K562 (cell line): ENCODE data around the gene MATR3. TPM values are rescaled to one million over a fixed set of nuclear protein-coding genes. Genes with fewer than 3 reads are reported as not detected.

Experiments
- ATAC-seq: fragments of 200-7000 bp; cut with Tn5 transposase; 3 replicates; pipeline ENCODE4 v1.9.1; 2020; ENCODE audit warnings: moderate library complexity
- BruUV-seq: library from RNA; stranded (reverse); fragments of 400-500 nt; replicated peaks from 2 replicates; lab custom pipeline; 2021; lab: Mats Ljungman, UMichigan
- CTCF ChIA-PET: fragments of 300-600 bp; formaldehyde crosslinking; extraction: SDS; loops from one replicate; lab custom pipeline; 2021; ENCODE audit warnings: low intra/inter-chr PET ratio; lab: Yijun Ruan, JAX
- POLR2A ChIA-PET: fragments of 300-600, 350-650 bp; sonication (Branson Sonifier 250); formaldehyde crosslinking; extraction: SDS; loops from one replicate; lab custom pipeline; 2021; ENCODE audit warnings: antibody characterized with exemption, inconsistent platforms; lab: Yijun Ruan, JAX
- DNase-seq, 4 experiments: peaks; one replicate each; pipeline versions ENCODE4 v3.0.0 to v3.0.0-alpha.2; 2011 to 2018; ENCODE audit warnings: low spot score in 3 of 4, mixed read lengths in 3 of 4; ENCODE audit errors: extremely low read depth in 1 of 4
- FAIRE-seq: peaks from 2 replicates; lab custom pipeline; 2011; peaks lifted over from hg19 to GRCh38; lab: Jason Lieb, UNC
- H2AFZ ChIP-seq: 2 replicates; pipeline ENCODE4 v1.6.0; 2011; ENCODE audit warnings: low read depth, low read length, control low read depth, inconsistent platforms
- H3K27ac ChIP-seq: fragments of 200-600 bp; 3 replicates; pipeline ENCODE4 v1.8.0; 2011; ENCODE audit warnings: low read depth, mild to moderate bottlenecking, control low read depth, inconsistent platforms, low read length, moderate library complexity, mixed read lengths; ENCODE audit errors: extremely low read depth
- H3K27me3 ChIP-seq, 2 experiments: fragments of 300-600 bp in 1 of 2; 2 replicates in 1 of 2; 3 replicates in 1 of 2; pipeline versions ENCODE4 v1.6.0 to v1.8.0; 2011; ENCODE audit warnings: inconsistent platforms in 2 of 2, low read length in 2 of 2, mild to moderate bottlenecking in 1 of 2, mixed read lengths in 1 of 2, moderate library complexity in 1 of 2; ENCODE audit not compliant: control insufficient read depth in 2 of 2, insufficient read depth in 2 of 2
- H3K36me3 ChIP-seq: fragments of 300-600 bp; 3 replicates; pipeline ENCODE4 v1.8.0; 2011; ENCODE audit warnings: mild to moderate bottlenecking, low read length, inconsistent platforms; ENCODE audit not compliant: control insufficient read depth, insufficient read depth
- H3K4me1 ChIP-seq, 2 experiments: fragments of 200-600 bp in 1 of 2; replicated peaks in 1 of 2; 2 replicates in 1 of 2; 3 replicates in 1 of 2; pipeline versions ENCODE4 v1.5.1 to v1.8.0; 2011; ENCODE audit warnings: inconsistent platforms in 2 of 2, low read length in 2 of 2, mild to moderate bottlenecking in 1 of 2, mixed read lengths in 1 of 2, moderate library complexity in 1 of 2; ENCODE audit not compliant: control insufficient read depth in 2 of 2, insufficient read depth in 2 of 2
- H3K4me2 ChIP-seq: 2 replicates; pipeline ENCODE4 v1.6.1; 2011; ENCODE audit warnings: low read length, control low read depth, inconsistent platforms, mixed read lengths; ENCODE audit not compliant: insufficient read depth
- H3K4me3 ChIP-seq: fragments of 200-600 bp; sonication (generic), shearing (Covaris generic); 2 replicates; pipeline ENCODE4 v1.5.1; 2016; ENCODE audit warnings: control low read depth, inconsistent platforms
- H3K79me2 ChIP-seq: fragments of 200-600 bp; 3 replicates; pipeline ENCODE4 v1.8.0; 2011; ENCODE audit warnings: low read length, inconsistent platforms; ENCODE audit not compliant: control insufficient read depth, insufficient read depth
- H3K9ac ChIP-seq, 2 experiments: 2 replicates each; pipeline versions ENCODE4 v1.6.0 to v1.6.1; 2011; ENCODE audit warnings: low read depth in 2 of 2, low read length in 2 of 2, control low read depth in 1 of 2, inconsistent platforms in 1 of 2, mild to moderate bottlenecking in 1 of 2, mixed read lengths in 1 of 2; ENCODE audit not compliant: insufficient read depth in 1 of 2
- H3K9me1 ChIP-seq: one replicate; pipeline ENCODE4 v1.6.0; 2011; ENCODE audit warnings: inconsistent platforms, mild to moderate bottlenecking, low read length, moderate library complexity; ENCODE audit not compliant: control insufficient read depth, insufficient read depth
- H3K9me3 ChIP-seq: replicated peaks from 2 replicates; pipeline ENCODE4 v1.5.1; 2011; ENCODE audit warnings: low read depth, low read length, inconsistent platforms; ENCODE audit not compliant: control insufficient read depth, insufficient read depth
- H4K20me1 ChIP-seq: replicated peaks from 2 replicates; pipeline ENCODE4 v1.6.1; 2011; ENCODE audit warnings: low read length, inconsistent platforms, mixed read lengths; ENCODE audit not compliant: control insufficient read depth, insufficient read depth
- ESRRB ChIP-seq: fragments of 250-450 bp; sonication (Bioruptor Pico); IDR thresholded peaks from 2 replicates; pipeline ENCODE4 v1.5.0; 2020; ENCODE audit warnings: mild to moderate bottlenecking, moderate library complexity, borderline replicate concordance
- GATAD2B ChIP-seq: fragments of 450-650 bp; IDR thresholded peaks from 2 replicates; pipeline ENCODE4 v1.6.1; 2017; ENCODE audit warnings: mild to moderate bottlenecking, borderline replicate concordance
- HOXB6 ChIP-seq: fragments of 250-450 bp; sonication (Bioruptor Pico); IDR thresholded peaks from 2 replicates; pipeline ENCODE4 v1.5.1; 2022; ENCODE audit warnings: mild to moderate bottlenecking, borderline replicate concordance
- TAF15 ChIP-seq: fragments of 200-400 bp; formaldehyde crosslinking; IDR thresholded peaks from 2 replicates; pipeline ENCODE4 v1.6.1; 2017; ENCODE audit warnings: mild to moderate bottlenecking, low read depth, low read length, moderate library complexity
- TGIF2 ChIP-seq: sonication (generic); formaldehyde crosslinking; IDR thresholded peaks from 2 replicates; pipeline ENCODE4 v1.8.1; 2022; ENCODE audit warnings: mild to moderate bottlenecking, missing genetic modification reagents, moderate library complexity
- WGBS: fragments of 100-300 bp; shearing (Covaris generic); methylation state at CpG from one replicate; pipeline ENCODE4 v1.1.6; 2016; ENCODE audit warnings: low coverage, mixed read lengths; ENCODE audit not compliant: insufficient coverage; ENCODE audit errors: missing lambda C conversion rate; 5-methylcytosine and 5-hydroxymethylcytosine counted together
- in situ Hi-C: fragments of 300-500 bp; cut with MboI; formaldehyde crosslinking; loops from 4 replicates; pipeline ENCODE4 v1.15.0; 2018; ENCODE audit warnings: inconsistent platforms, mixed read lengths
- intact Hi-C: fragments of 100-400 bp; cut with micrococcal nuclease; formaldehyde crosslinking; loops from 2 replicates; pipeline ENCODE4 v1.14.2; 2022
- polyA plus RNA-seq, 8 experiments: library from polyadenylated mRNA; depleted of rRNA in 4 of 8; stranded (reverse) in 5 of 8; unstranded in 3 of 8; fragments of >200 nt; fragmentation: Nextera tagmentation in 2 of 8; fragmentation: Illumina TruSeq in 1 of 8; extraction: Ambion mirVana in 2 of 8; extraction: Trizol in 1 of 8; gene quantifications; 2 replicates each; pipeline versions ENCODE4 v1.2.1 to v1.2.3, GENCODE V29; 2011 to 2014; ENCODE audit warnings: inconsistent platforms in 1 of 8, missing spikeins in 1 of 8
- total RNA-seq, 7 experiments: library from RNA; depleted of rRNA in 6 of 7; stranded (reverse); fragments of >200 nt in 6 of 7; fragmentation: Illumina TruSeq in 2 of 7; extraction: Trizol in 2 of 7; gene quantifications; 2 replicates each; pipeline versions ENCODE4 v1.2.1 to v1.2.3, GENCODE V29; 2011 to 2021; ENCODE audit warnings: low replicate concordance in 1 of 7

MATR3 gene
- total and polyA plus RNA-seq, 9 of the 15 experiments (the other 6 are each of a cell fraction or from before 2014, with no cell fraction given), result 150 to 425 (median 263) TPM

GRCh38 chr5:139340051-139340450, 46.5 kb downstream of the MATR3 start:
- 61% methylated on average over 2 of the region's 2 CpGs for WGBS
- no peak overlapping the region for H2AFZ ChIP-seq
- no peaks in the 10 kb centered on the region for H3K9me1 ChIP-seq
- H3K79me2 ChIP-seq, result peaks cover 34% of the 10 kb centered on the region
- no peak overlapping the region for H3K4me3 ChIP-seq
- H3K36me3 ChIP-seq, result peaks cover 10% of the 10 kb centered on the region; the same call in 2 of the 3 replicates
- ChIA-PET POLR2A (interaction anchor here (0.7 to 3.3 kb wide), 4 partner anchors 8 to 674 kb away, joined by 3 to 26 read pairs (median 4); no protein-coding TSS in a partner anchor), CTCF (no interaction called here)
- H4K20me1 ChIP-seq, result peaks cover 25% of the 10 kb centered on the region
- H3K27ac ChIP-seq, result no peak overlapping the region
- in situ Hi-C loops, result no loop called here
- H3K9ac ChIP-seq, result no peak overlapping the region
- H3K4me2 ChIP-seq, result no peak overlapping the region
- no peak for TF ChIP-seq HOXB6 (CRISPR knock-in tag)
- TF ChIP-seq TAF15, result no peak
- no peak for TF ChIP-seq TGIF2
- no peak for TF ChIP-seq GATAD2B
- TF ChIP-seq ESRRB (CRISPR knock-in tag), result no peak
- H3K27me3 ChIP-seq, result no peaks in the 10 kb centered on the region
- no TSS peak for BruUV-seq
- intact Hi-C loops, result loop anchor here (2.0 to 5.0 kb wide), 4 partner anchors 43 to 763 kb away; partner anchors contain the start of genes HSPA9 and SPATA24
- ATAC-seq (no peak), DNase-seq (no peak), FAIRE-seq (no peak)
- H3K9me3 ChIP-seq, result no peaks in the 10 kb centered on the region
- H3K4me1 ChIP-seq, result peaks cover 11 to 13% of the 10 kb centered on the region in 2 experiments; a peak in 3 of 5 replicates
